Panc1 (cell line): ENCODE data around the gene ADAM12.

Experiments used
- CTCF ChIP-seq: fragments of 450-650 bp; IDR thresholded peaks from 2 replicates; pipeline ENCODE4 v1.5.1; 2017; ENCODE audit warnings: mild to moderate bottlenecking
- POLR2AphosphoS5 ChIP-seq: IDR thresholded peaks from 2 replicates; pipeline ENCODE4 v1.6.1; 2012; ENCODE audit warnings: mild to moderate bottlenecking, low read depth, low read length, moderate library complexity
- SIN3A ChIP-seq: IDR thresholded peaks from 2 replicates; pipeline ENCODE4 v1.6.1; 2012; ENCODE audit warnings: low read depth, mild to moderate bottlenecking, low read length, moderate library complexity, borderline replicate concordance; ENCODE audit not compliant: insufficient read depth
- TF ChIP-seq, protein P1 (sequence below), 2 experiments: IDR thresholded peaks; 2 replicates each; pipeline ENCODE4 v1.6.1; 2011 to 2012; ENCODE audit warnings: low read depth in 2 of 2, control low read depth in 1 of 2, low read length in 1 of 2, mild to moderate bottlenecking in 1 of 2, moderate library complexity in 1 of 2; ENCODE audit not compliant: insufficient read depth in 1 of 2

DNA sequence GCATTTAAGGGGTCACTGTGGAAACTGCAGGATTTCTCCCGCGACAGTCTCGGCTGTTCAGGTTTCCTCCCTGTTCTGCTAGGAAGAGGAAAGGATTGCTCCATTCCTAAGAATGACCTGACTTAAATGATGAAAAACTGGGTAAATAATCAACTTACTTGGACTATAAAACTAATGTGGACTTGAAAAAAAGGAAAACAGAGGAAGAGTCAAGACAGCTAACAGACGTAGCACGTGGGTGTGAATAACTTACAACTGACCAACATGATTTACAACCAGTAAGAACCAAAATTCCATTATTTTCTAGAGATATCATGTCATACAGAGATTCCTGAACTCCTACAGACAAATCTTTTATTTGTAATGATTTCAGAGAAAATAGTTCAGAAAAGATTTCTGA is 93.8 kb downstream of the ADAM12 start:
- no peak for TF ChIP-seq POLR2AphosphoS5
- TF ChIP-seq CTCF, result no peak
- TF ChIP-seq SIN3A, result no peak
- TF ChIP-seq, protein P1, sequence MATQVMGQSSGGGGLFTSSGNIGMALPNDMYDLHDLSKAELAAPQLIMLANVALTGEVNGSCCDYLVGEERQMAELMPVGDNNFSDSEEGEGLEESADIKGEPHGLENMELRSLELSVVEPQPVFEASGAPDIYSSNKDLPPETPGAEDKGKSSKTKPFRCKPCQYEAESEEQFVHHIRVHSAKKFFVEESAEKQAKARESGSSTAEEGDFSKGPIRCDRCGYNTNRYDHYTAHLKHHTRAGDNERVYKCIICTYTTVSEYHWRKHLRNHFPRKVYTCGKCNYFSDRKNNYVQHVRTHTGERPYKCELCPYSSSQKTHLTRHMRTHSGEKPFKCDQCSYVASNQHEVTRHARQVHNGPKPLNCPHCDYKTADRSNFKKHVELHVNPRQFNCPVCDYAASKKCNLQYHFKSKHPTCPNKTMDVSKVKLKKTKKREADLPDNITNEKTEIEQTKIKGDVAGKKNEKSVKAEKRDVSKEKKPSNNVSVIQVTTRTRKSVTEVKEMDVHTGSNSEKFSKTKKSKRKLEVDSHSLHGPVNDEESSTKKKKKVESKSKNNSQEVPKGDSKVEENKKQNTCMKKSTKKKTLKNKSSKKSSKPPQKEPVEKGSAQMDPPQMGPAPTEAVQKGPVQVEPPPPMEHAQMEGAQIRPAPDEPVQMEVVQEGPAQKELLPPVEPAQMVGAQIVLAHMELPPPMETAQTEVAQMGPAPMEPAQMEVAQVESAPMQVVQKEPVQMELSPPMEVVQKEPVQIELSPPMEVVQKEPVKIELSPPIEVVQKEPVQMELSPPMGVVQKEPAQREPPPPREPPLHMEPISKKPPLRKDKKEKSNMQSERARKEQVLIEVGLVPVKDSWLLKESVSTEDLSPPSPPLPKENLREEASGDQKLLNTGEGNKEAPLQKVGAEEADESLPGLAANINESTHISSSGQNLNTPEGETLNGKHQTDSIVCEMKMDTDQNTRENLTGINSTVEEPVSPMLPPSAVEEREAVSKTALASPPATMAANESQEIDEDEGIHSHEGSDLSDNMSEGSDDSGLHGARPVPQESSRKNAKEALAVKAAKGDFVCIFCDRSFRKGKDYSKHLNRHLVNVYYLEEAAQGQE (IDR thresholded peaks at IDR 0.05; ENCODE audit: insufficient read depth in 1 of 2, low read depth in 2 of 2, low read length in 1 of 2), result no peak
